ENCODE results near the gene CDH5. TPM values are rescaled to one million over a fixed set of nuclear protein-coding genes. Genes with fewer than 3 reads are reported as not detected.
A peak's percentile ranks its signal among the peaks of the same experiment; 100 is the strongest.

CDH5 gene
- total RNA-seq, 2 donors from 2014 or later = 0.18 TPM; not detected in 1

- no peak for TF ChIP-seq CTCF (conservative IDR thresholded peaks at IDR 0.05)
- 92 to 99% methylated on average over 2 to 4 of the region's 4 CpGs for WGBS, 2 experiments (ENCODE audit: insufficient coverage in 1 of 2, insufficient read length in 1 of 2)
- H3K27me3 Mint-ChIP-seq (ENCODE audit: insufficient read depth) = no peaks in the 10 kb centered on the region
- no peaks in the 10 kb centered on the region for H3K4me1 ChIP-seq (ENCODE audit: control insufficient read depth, insufficient read depth, low read length)
- no peak overlapping the region for H3K27ac Mint-ChIP-seq
- H3K9me3 Mint-ChIP-seq = no peaks in the 10 kb centered on the region
- no peak overlapping the region for H3K4me3 ChIP-seq (ENCODE audit: low read length)
- DNase-seq = no peak
- H3K27ac ChIP-seq (ENCODE audit: low read depth, low read length) = no peak overlapping the region
- no peak overlapping the region for H3K9ac ChIP-seq (ENCODE audit: extremely low read depth, low read length, poor library complexity, severe bottlenecking)
- no peaks in the 10 kb centered on the region for H3K9me3 ChIP-seq (ENCODE audit: control insufficient read depth, low read length)
- no peaks in the 10 kb centered on the region for H3K27me3 ChIP-seq (ENCODE audit: control insufficient read depth, insufficient read depth, low read length, poor library complexity, severe bottlenecking)
- H3K36me3 ChIP-seq (ENCODE audit: control insufficient read depth, insufficient read depth, low read length) = no peaks in the 10 kb centered on the region
- peaks cover 14% of the 10 kb centered on the region for H3K4me1 Mint-ChIP-seq
- H3K36me3 Mint-ChIP-seq (ENCODE audit: low read depth) = no peaks in the 10 kb centered on the region
- no peak overlapping the region for H3K4me3 Mint-ChIP-seq
These were observed 18.9 kb downstream of the CDH5 start for GRCh38 chr16:66385415-66385814.

- H3K36me3 Mint-ChIP-seq (ENCODE audit: low read depth) = no peaks in the 10 kb centered on the region
These were observed 20.4 kb downstream of the CDH5 start for GRCh38 chr16:66386629-66387622.

GRCh38 chr16:66387817-66388332 lies 21.4 kb downstream of the CDH5 start:
- H3K4me3 Mint-ChIP-seq = no peak overlapping the region
- WGBS, 2 experiments (ENCODE audit: insufficient coverage in 1 of 2, insufficient read length in 1 of 2) = 78 to 86% methylated on average over 1 to 2 of the region's 2 CpGs
- H3K4me3 ChIP-seq (ENCODE audit: low read length) = no peak overlapping the region
- peaks cover 9% of the 10 kb centered on the region for H3K4me1 Mint-ChIP-seq
- H3K9me3 ChIP-seq (ENCODE audit: control insufficient read depth, low read length) = no peaks in the 10 kb centered on the region
- no peaks in the 10 kb centered on the region for H3K4me1 ChIP-seq (ENCODE audit: control insufficient read depth, insufficient read depth, low read length)
- no peaks in the 10 kb centered on the region for H3K27me3 Mint-ChIP-seq (ENCODE audit: insufficient read depth)
- no peaks in the 10 kb centered on the region for H3K36me3 Mint-ChIP-seq (ENCODE audit: low read depth)
- H3K27ac Mint-ChIP-seq = no peak overlapping the region
- no peak overlapping the region for H3K9ac ChIP-seq (ENCODE audit: extremely low read depth, low read length, poor library complexity, severe bottlenecking)
- no peaks in the 10 kb centered on the region for H3K36me3 ChIP-seq (ENCODE audit: control insufficient read depth, insufficient read depth, low read length)
- DNase-seq = peak; percentile 28
- no peak overlapping the region for H3K27ac ChIP-seq (ENCODE audit: low read depth, low read length)
- no peak for TF ChIP-seq CTCF (conservative IDR thresholded peaks at IDR 0.05)
- H3K27me3 ChIP-seq (ENCODE audit: control insufficient read depth, insufficient read depth, low read length, poor library complexity, severe bottlenecking) = no peaks in the 10 kb centered on the region
- no peaks in the 10 kb centered on the region for H3K9me3 Mint-ChIP-seq

More at GRCh38 chr16:66386629-66387622, 20.4 kb downstream of the CDH5 start:
- Histone ChIP-seq H3K4me3 (ENCODE audit: low read length) (no peak overlapping the region), H3K36me3 (ENCODE audit: control insufficient read depth, insufficient read depth, low read length) (no peaks in the 10 kb centered on the region), H3K9me3 (ENCODE audit: control insufficient read depth, low read length) (no peaks in the 10 kb centered on the region), H3K27me3 (ENCODE audit: control insufficient read depth, insufficient read depth, low read length, poor library complexity, severe bottlenecking) (no peaks in the 10 kb centered on the region), H3K27ac (ENCODE audit: low read depth, low read length) (no peak overlapping the region), H3K4me1 (ENCODE audit: control insufficient read depth, insufficient read depth, low read length) (no peaks in the 10 kb centered on the region), H3K9ac (ENCODE audit: extremely low read depth, low read length, poor library complexity, severe bottlenecking) (no peak overlapping the region)
- Mint-ChIP-seq H3K9me3 (no peaks in the 10 kb centered on the region), H3K27ac (no peak overlapping the region), H3K4me3 (no peak overlapping the region), H3K4me1 (peaks cover 14% of the 10 kb centered on the region), H3K27me3 (ENCODE audit: insufficient read depth) (no peaks in the 10 kb centered on the region)
- WGBS, 2 experiments (ENCODE audit: insufficient coverage in 1 of 2, insufficient read length in 1 of 2) = 85 to 89% methylated on average over 9 to 20 of the region's 20 CpGs
- TF ChIP-seq CTCF (conservative IDR thresholded peaks at IDR 0.05) = no peak
- DNase-seq = peak; percentile 28
